HEK293T (cell line): ENCODE data around the gene NOP10.
"Not testable (repeated sequence)": the region's sequence is repeated elsewhere in the genome, so short reads cannot be mapped to it uniquely, and the experiment has no call there.

Source experiments
- CTCF ChIA-PET: fragments of 350-600 bp; formaldehyde crosslinking; extraction: SDS; loops from one replicate; lab custom pipeline; 2021; ENCODE audit warnings: antibody characterized with exemption, inconsistent platforms; lab: Yijun Ruan, JAX
- POLR2A ChIA-PET: fragments of 350-600 bp; formaldehyde crosslinking; extraction: SDS; loops from one replicate; lab custom pipeline; 2020; ENCODE audit warnings: antibody characterized with exemption, inconsistent platforms; lab: Yijun Ruan, JAX
- DNase-seq: peaks from one replicate; pipeline ENCODE4 v3.0.0; 2012; ENCODE audit warnings: mixed read lengths; ENCODE audit errors: extremely low spot score
- ARNT ChIP-seq: fragments of 450-650 bp; IDR thresholded peaks from 2 replicates; pipeline ENCODE4 v1.6.1; 2017; ENCODE audit warnings: mild to moderate bottlenecking
- BHLHE40 ChIP-seq: fragments of 450-650 bp; IDR thresholded peaks from 2 replicates; pipeline ENCODE4 v1.6.1; 2016; ENCODE audit warnings: mild to moderate bottlenecking, moderate library complexity, borderline replicate concordance
- CTBP1 ChIP-seq: fragments of 450-650 bp; IDR thresholded peaks from 2 replicates; pipeline ENCODE4 v1.6.1; 2016; ENCODE audit warnings: borderline replicate concordance
- ELF4 ChIP-seq: fragments of 450-650 bp; IDR thresholded peaks from 2 replicates; pipeline ENCODE4 v1.6.1; 2017; ENCODE audit warnings: antibody characterized with exemption
- FOXA1 ChIP-seq: fragments of 450-650 bp; IDR thresholded peaks from 2 replicates; pipeline ENCODE4 v1.6.1; 2016; ENCODE audit warnings: mild to moderate bottlenecking
- FOXK2 ChIP-seq: fragments of 450-650 bp; IDR thresholded peaks from 2 replicates; pipeline ENCODE4 v1.6.1; 2016; ENCODE audit warnings: mild to moderate bottlenecking
- FOXM1 ChIP-seq: fragments of 450-650 bp; IDR thresholded peaks from 2 replicates; pipeline ENCODE4 v1.6.1; 2017; ENCODE audit warnings: mild to moderate bottlenecking, borderline replicate concordance
- HDGF ChIP-seq: fragments of 450-650 bp; IDR thresholded peaks from 2 replicates; pipeline ENCODE4 v1.6.1; 2017; ENCODE audit warnings: antibody characterized with exemption, borderline replicate concordance
- L3MBTL2 ChIP-seq: fragments of 450-650 bp; conservative IDR thresholded peaks from 2 replicates; pipeline ENCODE4 v1.6.1; 2016; ENCODE audit warnings: mild to moderate bottlenecking
- LEF1 ChIP-seq: fragments of 450-650 bp; IDR thresholded peaks from 2 replicates; pipeline ENCODE4 v1.6.1; 2017; ENCODE audit warnings: mild to moderate bottlenecking, borderline replicate concordance
- NFRKB ChIP-seq: fragments of 450-650 bp; IDR thresholded peaks from 2 replicates; pipeline ENCODE4 v1.6.1; 2016; ENCODE audit warnings: mild to moderate bottlenecking, moderate library complexity
- SP1 ChIP-seq: fragments of 450-650 bp; IDR thresholded peaks from 2 replicates; pipeline ENCODE4 v1.6.1; 2017
- SUZ12 ChIP-seq: fragments of 450-650 bp; IDR thresholded peaks from 2 replicates; pipeline ENCODE4 v1.6.1; 2016; ENCODE audit warnings: mild to moderate bottlenecking
- TARDBP ChIP-seq: fragments of 450-650 bp; IDR thresholded peaks from 2 replicates; pipeline ENCODE4 v1.6.1; 2016
- ZNF384 ChIP-seq: fragments of 450-650 bp; IDR thresholded peaks from 2 replicates; pipeline ENCODE4 v1.6.1; 2016
- TF ChIP-seq, protein P1 (sequence below): fragments of 450-650 bp; IDR thresholded peaks from 2 replicates; pipeline ENCODE4 v1.6.1; 2016

Gene NOP10

DNA sequence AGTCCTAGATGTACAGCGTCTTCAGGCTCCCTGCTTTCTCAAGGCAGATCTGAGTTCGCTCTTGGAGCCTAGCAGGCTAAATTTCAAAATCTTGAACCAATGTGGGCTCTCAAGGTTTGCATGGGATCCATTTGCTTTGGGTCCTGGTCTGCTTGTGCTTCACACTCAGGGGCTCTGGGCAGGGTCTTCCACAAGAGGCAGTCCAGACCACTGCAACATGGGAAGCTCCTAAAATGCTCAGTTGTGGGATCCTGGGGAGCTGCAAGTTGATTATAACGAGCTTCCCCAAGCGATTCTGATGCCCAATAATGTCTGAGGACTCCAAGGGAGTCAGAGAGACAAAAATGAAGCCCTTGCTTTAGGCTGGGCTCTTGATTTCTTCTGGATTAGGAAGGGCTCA, 6.8 kb upstream of the NOP10 start:
- DNase-seq = no peak
- CTCF ChIA-PET = no interaction called here
- POLR2A ChIA-PET = no interaction called here
- TF ChIP-seq FOXA1 (no peak), HDGF (no peak), NFRKB (no peak), FOXM1 (no peak), LEF1 (no peak)

DNA sequence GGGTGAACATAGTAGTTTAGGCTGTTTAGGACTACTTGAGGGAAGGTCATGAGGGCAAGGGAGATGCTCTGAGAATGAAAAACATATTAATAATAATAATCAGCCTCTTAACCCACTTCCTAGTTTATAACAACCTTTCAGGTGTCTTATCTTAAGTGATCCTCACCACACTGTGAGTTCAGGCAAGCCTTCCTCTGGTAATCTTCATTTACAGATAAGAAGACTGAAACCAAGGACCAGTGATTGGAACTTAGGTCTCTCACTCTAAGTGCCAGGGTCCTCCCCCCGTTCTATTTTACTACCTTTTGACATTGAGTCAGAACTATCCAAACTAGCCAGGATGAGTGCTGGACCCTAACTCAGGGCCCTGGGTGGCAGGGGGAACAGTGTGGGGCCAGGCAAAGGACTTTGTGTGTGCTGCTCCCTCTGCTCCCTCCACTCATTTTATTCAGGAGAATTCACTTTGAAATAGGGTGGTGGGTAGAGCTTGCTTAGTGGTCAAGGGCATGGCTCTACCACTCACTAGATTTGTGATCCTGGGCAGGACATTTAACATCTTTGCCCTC, 5.9 kb upstream of the NOP10 start:
- no peak for DNase-seq
- CTCF ChIA-PET = no interaction called here
- POLR2A ChIA-PET = no interaction called here
- TF ChIP-seq ARNT = no peak
- TF ChIP-seq SP1 = no peak
- TF ChIP-seq NFRKB = no peak
- TF ChIP-seq FOXM1 = no peak
- TF ChIP-seq FOXK2 = no peak
- no peak for TF ChIP-seq LEF1
- TF ChIP-seq CTBP1 = no peak
- no peak for TF ChIP-seq BHLHE40
- TF ChIP-seq SUZ12 = no peak
- no peak for TF ChIP-seq FOXA1
- TF ChIP-seq TARDBP = no peak
- TF ChIP-seq L3MBTL2 = no peak
- TF ChIP-seq, protein P1, sequence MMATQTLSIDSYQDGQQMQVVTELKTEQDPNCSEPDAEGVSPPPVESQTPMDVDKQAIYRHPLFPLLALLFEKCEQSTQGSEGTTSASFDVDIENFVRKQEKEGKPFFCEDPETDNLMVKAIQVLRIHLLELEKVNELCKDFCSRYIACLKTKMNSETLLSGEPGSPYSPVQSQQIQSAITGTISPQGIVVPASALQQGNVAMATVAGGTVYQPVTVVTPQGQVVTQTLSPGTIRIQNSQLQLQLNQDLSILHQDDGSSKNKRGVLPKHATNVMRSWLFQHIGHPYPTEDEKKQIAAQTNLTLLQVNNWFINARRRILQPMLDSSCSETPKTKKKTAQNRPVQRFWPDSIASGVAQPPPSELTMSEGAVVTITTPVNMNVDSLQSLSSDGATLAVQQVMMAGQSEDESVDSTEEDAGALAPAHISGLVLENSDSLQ = no peak
- no peak for TF ChIP-seq HDGF

DNA sequence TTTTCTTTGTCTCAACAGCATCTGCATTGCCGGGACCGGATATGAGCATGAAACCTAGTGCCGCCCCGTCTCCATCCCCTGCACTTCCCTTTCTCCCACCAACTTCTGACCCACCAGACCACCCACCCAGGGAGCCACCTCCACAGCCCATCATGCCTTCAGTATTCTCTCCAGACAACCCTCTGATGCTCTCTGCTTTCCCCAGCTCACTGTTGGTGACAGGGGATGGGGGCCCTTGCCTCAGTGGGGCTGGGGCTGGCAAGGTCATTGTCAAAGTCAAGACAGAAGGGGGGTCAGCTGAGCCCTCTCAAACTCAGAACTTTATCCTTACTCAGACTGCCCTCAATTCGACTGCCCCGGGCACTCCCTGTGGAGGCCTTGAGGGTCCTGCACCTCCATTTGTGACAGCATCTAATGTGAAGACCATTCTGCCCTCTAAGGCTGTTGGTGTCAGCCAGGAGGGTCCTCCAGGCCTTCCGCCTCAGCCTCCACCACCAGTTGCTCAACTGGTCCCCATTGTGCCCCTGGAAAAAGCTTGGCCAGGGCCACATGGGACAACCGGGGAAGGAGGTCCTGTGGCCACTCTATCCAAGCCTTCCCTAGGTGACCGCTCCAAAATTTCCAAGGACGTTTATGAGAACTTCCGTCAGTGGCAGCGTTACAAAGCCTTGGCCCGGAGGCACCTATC, 5.2 kb upstream of the NOP10 start:
- ChIA-PET CTCF (no interaction called here), POLR2A (no interaction called here)
- TF ChIP-seq FOXK2 = no peak
- no peak for TF ChIP-seq CTBP1
- no peak for TF ChIP-seq ARNT
- TF ChIP-seq HDGF = no peak
- no peak for TF ChIP-seq SUZ12
- TF ChIP-seq, protein P1 = no peak
- no peak for TF ChIP-seq SP1
- no peak for TF ChIP-seq TARDBP
- TF ChIP-seq FOXA1 = no peak
- no peak for TF ChIP-seq NFRKB
- TF ChIP-seq LEF1 = no peak
- TF ChIP-seq ELF4 = no peak
- TF ChIP-seq L3MBTL2 = no peak
- no peak for TF ChIP-seq ZNF384
- no peak for TF ChIP-seq BHLHE40
- TF ChIP-seq FOXM1 = no peak
- no peak for DNase-seq

DNA sequence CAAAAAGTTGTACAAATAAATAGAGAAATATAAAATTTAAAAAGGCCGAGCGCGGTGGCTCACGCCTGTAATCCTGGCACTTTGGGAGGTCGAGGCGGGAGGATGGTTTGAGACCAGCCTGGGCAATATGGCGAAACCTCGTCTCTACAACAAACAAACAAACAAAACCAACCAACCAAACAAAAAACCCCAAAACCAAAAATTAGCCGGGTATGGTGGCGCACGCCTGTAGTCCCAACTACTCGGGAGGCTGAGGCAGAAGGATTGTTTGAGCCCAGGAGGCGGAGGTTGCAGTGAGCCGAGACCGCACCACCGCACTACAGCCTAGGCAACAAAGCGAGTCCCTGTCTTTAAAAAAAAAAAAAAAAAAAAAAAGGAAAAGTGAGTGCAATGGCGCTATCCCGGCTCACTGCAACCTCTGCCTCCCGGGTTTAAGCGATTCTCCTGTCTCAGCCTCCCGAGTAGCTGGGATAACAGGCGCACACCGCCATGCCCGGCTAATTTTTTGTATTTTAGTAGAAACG, 661 bp downstream of the NOP10 start:
- not testable (repeated sequence) for DNase-seq
- peak; percentile 56; the same call in 1 of the 2 replicates for TF ChIP-seq ZNF384
- ChIA-PET CTCF (interaction anchor here (0.9 kb wide), 1 partner anchor 13 kb away, joined by 3 read pairs; no protein-coding TSS in a partner anchor), POLR2A (interaction anchor here (1.0 to 2.1 kb wide), 5 partner anchors 13 to 25 kb away, joined by 3 to 17 read pairs (median 3); partner anchors contain the start of gene LPCAT4)

DNA sequence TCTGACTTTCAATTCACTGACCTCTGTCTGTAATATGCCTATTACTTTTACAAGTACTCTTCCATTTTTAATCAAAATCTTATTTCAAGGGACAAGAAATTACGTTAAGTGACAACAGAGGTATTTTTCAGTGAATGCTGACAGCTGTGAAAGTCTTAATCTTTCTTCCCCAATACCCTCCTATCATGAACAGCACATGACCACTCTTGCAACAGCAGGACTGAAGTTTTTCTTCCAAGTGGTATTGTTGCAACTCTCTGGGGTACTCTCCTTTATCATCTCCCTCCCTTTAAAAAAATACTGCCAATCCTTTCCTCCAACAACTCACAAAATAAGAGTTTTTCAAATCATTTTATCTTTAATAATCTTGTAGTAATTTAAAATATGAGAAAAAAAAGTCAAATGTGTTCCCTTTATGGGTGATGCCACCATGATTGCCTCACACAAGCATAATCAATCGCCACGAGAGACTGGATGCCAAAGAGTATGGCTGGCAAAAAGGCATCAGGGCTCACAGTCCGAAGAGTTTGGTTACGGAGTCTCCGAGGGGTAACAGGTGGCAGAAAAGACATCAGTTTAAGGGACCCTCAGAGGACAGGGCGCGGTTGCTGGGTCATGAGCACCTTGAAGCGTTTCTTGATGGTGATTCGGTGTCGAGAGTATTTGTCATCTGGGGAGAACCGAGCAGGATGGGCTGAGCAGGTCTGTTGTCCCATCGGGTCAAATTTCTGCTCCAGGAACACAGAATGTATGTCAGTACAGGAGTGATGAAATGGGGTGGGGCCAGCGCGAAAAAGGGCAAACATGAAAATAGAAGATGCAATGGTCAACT, 1.3 kb downstream of the NOP10 start:
- no peak for DNase-seq
- CTCF ChIA-PET = no interaction called here
- POLR2A ChIA-PET = interaction anchor here (2.0 to 2.1 kb wide), 2 partner anchors 23 to 26 kb away, joined by 6 to 17 read pairs; partner anchors contain the start of gene LPCAT4

DNA sequence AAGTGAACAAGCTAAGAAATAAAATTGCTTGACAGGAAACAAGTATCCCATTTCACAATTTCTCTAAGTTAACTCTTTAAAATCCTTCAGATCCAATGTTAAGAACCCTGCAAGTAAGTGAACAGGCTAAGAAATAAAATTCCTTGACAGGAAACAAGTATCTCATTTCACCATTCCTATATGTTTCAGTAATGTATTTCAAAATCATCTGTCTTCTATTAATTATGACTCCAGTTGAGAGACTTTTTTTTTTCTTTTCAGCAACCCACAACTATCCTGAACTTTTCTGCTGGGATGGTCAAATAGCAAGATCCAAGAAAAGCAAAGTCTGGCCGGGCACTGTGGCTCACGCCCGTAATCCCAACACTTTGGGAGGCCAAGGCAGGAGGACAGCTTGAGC, 3.0 kb downstream of the NOP10 start:
- ChIA-PET POLR2A (interaction anchor here (1.5 kb wide), 1 partner anchor 28 kb away, joined by 4 read pairs; the partner anchor contains the start of gene LPCAT4), CTCF (interaction anchor here (1.2 kb wide), 1 partner anchor 27 kb away, joined by 3 read pairs; the partner anchor contains the start of gene LPCAT4)
- TF ChIP-seq LEF1 (no peak), SP1 (no peak), FOXM1 (no peak), TARDBP (no peak), HDGF (no peak), CTBP1 (no peak), ZNF384 (no peak), NFRKB (no peak), ARNT (no peak)
- TF ChIP-seq, protein P1 = no peak
- DNase-seq = no peak

More for the DNA sequence above, 1.3 kb downstream of the NOP10 start:
- TF ChIP-seq NFRKB (no peak), ELF4 (no peak)
